GM12878 (cell line): Measurements from ENCODE around the gene ZNF804A.

Experiments used
- BRCA1 ChIP-seq: IDR thresholded peaks from 2 replicates; pipeline ENCODE4 v1.6.1; 2011; ENCODE audit warnings: low read depth, low read length, improper control_type of control experiment
- EZH2 ChIP-seq: IDR thresholded peaks from 2 replicates; pipeline ENCODE4 v1.6.1; 2012; ENCODE audit warnings: low read depth, mild to moderate bottlenecking, control low read depth, inconsistent platforms, low read length, borderline replicate concordance; ENCODE audit not compliant: control insufficient read depth
- FOXM1 ChIP-seq: IDR thresholded peaks from 2 replicates; pipeline ENCODE4 v1.6.1; 2012; ENCODE audit warnings: low read depth, mild to moderate bottlenecking, inconsistent platforms, low read length, moderate library complexity
- KDM1A ChIP-seq: fragments of 200-600 bp; sonication (generic); IDR thresholded peaks from 2 replicates; pipeline ENCODE4 v1.6.1; 2016; ENCODE audit warnings: borderline replicate concordance
- NR2C2 ChIP-seq: IDR thresholded peaks from 2 replicates; pipeline ENCODE4 v1.6.1; 2011; ENCODE audit warnings: borderline replicate concordance, low read depth; ENCODE audit not compliant: control insufficient read depth, insufficient read length
- NRF1 ChIP-seq: conservative IDR thresholded peaks from 2 replicates; pipeline ENCODE4 v1.6.1; 2011; ENCODE audit warnings: mild to moderate bottlenecking, low read depth, low read length, improper control_type of control experiment
- RCOR1 ChIP-seq: conservative IDR thresholded peaks from 2 replicates; pipeline ENCODE4 v1.6.1; 2012; ENCODE audit warnings: low read depth, low read length, improper control_type of control experiment
- SMC3 ChIP-seq: IDR thresholded peaks from 2 replicates; pipeline ENCODE4 v1.6.1; 2011; ENCODE audit warnings: low read length, improper control_type of control experiment, borderline replicate concordance
- STAT3 ChIP-seq: IDR thresholded peaks from 2 replicates; pipeline ENCODE4 v1.6.1; 2011; ENCODE audit warnings: low read depth, low read length, improper control_type of control experiment
- ZNF274 ChIP-seq: IDR thresholded peaks from one replicate; pipeline ENCODE4 v1.8.0; 2011; ENCODE audit not compliant: insufficient read length, insufficient read depth
- TF ChIP-seq, protein P1 (sequence below): IDR thresholded peaks from 2 replicates; pipeline ENCODE4 v1.6.1; 2012; ENCODE audit warnings: low read depth, low read length, improper control_type of control experiment
- TF ChIP-seq, protein P2 (sequence below), 3 experiments: IDR thresholded peaks in 2 of 3; conservative IDR thresholded peaks in 1 of 3; 2 replicates each; pipeline ENCODE4 v1.5.1; 2011; ENCODE audit warnings: low read depth in 3 of 3, low read length in 3 of 3, mild to moderate bottlenecking in 3 of 3, control low read depth in 2 of 3, moderate library complexity in 2 of 3, inconsistent platforms in 1 of 3, mixed read lengths in 1 of 3; ENCODE audit not compliant: control insufficient read depth in 2 of 3, insufficient read depth in 1 of 3; ENCODE audit errors: extremely low read depth in 1 of 3
- TF ChIP-seq, protein P3 (sequence below): fragments of 150-350 bp; IDR thresholded peaks from 2 replicates; pipeline ENCODE4 v1.6.1; 2016; ENCODE audit warnings: low read depth, low read length
- TF ChIP-seq, protein P4 (sequence below): IDR thresholded peaks from 2 replicates; pipeline ENCODE4 v1.6.1; 2012; ENCODE audit warnings: low read depth, low read length, improper control_type of control experiment

DNA sequence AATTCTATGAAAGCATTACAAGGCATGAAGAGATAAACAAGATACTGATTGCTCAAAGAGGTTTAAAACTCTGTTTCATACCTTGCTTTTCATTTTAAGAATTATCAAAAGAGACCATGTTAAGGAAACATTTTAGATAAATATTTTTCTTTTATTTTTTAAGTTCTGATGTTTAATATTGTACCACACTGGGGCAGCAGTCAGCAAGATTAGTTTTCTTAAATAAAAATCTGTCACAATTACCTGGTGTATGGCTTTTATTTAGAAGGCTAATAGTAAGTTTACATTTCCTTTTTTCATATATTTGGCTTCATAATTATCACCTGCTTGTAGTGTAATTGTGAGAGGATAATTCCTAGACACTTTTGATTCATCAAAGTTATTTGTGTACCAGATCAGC lies 46.4 kb downstream of the ZNF804A start:
- TF ChIP-seq, protein P1, sequence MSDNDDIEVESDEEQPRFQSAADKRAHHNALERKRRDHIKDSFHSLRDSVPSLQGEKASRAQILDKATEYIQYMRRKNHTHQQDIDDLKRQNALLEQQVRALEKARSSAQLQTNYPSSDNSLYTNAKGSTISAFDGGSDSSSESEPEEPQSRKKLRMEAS: no peak
- no peak for TF ChIP-seq NR2C2
- TF ChIP-seq, protein P2, sequence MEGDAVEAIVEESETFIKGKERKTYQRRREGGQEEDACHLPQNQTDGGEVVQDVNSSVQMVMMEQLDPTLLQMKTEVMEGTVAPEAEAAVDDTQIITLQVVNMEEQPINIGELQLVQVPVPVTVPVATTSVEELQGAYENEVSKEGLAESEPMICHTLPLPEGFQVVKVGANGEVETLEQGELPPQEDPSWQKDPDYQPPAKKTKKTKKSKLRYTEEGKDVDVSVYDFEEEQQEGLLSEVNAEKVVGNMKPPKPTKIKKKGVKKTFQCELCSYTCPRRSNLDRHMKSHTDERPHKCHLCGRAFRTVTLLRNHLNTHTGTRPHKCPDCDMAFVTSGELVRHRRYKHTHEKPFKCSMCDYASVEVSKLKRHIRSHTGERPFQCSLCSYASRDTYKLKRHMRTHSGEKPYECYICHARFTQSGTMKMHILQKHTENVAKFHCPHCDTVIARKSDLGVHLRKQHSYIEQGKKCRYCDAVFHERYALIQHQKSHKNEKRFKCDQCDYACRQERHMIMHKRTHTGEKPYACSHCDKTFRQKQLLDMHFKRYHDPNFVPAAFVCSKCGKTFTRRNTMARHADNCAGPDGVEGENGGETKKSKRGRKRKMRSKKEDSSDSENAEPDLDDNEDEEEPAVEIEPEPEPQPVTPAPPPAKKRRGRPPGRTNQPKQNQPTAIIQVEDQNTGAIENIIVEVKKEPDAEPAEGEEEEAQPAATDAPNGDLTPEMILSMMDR (IDR thresholded peaks at IDR 0.05 in 2 of 3, conservative IDR thresholded peaks at IDR 0.05 in 1 of 3; ENCODE audit: control insufficient read depth in 2 of 3, extremely low read depth in 1 of 3, insufficient read depth in 1 of 3, low read depth in 3 of 3, low read length in 3 of 3): no peak
- TF ChIP-seq NRF1: no peak
- no peak for TF ChIP-seq FOXM1
- TF ChIP-seq SMC3: no peak
- TF ChIP-seq, protein P3, sequence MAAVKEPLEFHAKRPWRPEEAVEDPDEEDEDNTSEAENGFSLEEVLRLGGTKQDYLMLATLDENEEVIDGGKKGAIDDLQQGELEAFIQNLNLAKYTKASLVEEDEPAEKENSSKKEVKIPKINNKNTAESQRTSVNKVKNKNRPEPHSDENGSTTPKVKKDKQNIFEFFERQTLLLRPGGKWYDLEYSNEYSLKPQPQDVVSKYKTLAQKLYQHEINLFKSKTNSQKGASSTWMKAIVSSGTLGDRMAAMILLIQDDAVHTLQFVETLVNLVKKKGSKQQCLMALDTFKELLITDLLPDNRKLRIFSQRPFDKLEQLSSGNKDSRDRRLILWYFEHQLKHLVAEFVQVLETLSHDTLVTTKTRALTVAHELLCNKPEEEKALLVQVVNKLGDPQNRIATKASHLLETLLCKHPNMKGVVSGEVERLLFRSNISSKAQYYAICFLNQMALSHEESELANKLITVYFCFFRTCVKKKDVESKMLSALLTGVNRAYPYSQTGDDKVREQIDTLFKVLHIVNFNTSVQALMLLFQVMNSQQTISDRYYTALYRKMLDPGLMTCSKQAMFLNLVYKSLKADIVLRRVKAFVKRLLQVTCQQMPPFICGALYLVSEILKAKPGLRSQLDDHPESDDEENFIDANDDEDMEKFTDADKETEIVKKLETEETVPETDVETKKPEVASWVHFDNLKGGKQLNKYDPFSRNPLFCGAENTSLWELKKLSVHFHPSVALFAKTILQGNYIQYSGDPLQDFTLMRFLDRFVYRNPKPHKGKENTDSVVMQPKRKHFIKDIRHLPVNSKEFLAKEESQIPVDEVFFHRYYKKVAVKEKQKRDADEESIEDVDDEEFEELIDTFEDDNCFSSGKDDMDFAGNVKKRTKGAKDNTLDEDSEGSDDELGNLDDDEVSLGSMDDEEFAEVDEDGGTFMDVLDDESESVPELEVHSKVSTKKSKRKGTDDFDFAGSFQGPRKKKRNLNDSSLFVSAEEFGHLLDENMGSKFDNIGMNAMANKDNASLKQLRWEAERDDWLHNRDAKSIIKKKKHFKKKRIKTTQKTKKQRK: no peak
- TF ChIP-seq, protein P4, sequence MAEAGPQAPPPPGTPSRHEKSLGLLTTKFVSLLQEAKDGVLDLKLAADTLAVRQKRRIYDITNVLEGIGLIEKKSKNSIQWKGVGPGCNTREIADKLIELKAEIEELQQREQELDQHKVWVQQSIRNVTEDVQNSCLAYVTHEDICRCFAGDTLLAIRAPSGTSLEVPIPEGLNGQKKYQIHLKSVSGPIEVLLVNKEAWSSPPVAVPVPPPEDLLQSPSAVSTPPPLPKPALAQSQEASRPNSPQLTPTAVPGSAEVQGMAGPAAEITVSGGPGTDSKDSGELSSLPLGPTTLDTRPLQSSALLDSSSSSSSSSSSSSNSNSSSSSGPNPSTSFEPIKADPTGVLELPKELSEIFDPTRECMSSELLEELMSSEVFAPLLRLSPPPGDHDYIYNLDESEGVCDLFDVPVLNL: no peak
- no peak for TF ChIP-seq ZNF274
- no peak for TF ChIP-seq EZH2
- no peak for TF ChIP-seq BRCA1
- no peak for TF ChIP-seq RCOR1
- TF ChIP-seq STAT3: no peak
- TF ChIP-seq KDM1A: no peak
